HTR-8/SVneo (cell line): ENCODE measurements around the gene SLC25A13.
"Not testable (repeated sequence)": the region's sequence is repeated elsewhere in the genome, so short reads cannot be mapped to it uniquely, and the experiment has no call there.

ENCODE experiments used
- DNase-seq: peaks from one replicate; pipeline ENCODE4 v3.0.0; 2011; ENCODE audit warnings: low spot score, mixed read lengths; ENCODE audit not compliant: insufficient read length
- FAIRE-seq: peaks from 2 replicates; lab custom pipeline; 2011; peaks lifted over from hg19 to GRCh38; lab: Jason Lieb, UNC

SLC25A13 gene

DNA sequence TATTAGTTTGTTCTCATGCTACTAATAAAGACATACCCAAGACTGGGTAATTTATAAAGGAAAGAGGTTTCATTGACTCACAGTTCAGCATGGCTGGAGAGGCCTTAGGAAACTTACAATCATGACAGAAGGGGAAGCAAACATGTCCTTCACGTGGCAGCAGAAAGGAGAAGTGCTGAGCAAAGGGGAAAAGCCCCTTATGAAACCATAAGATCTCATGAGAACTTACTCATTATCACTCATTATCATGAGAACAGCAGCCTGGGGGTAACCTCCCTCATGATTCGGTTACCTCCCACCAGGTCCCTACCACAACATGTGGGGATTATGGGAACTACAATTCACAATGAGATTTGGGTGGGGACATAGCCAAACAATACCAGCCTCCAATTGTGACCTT, 4.9 kb upstream of the SLC25A13 start:
- FAIRE-seq, DNase-seq: not testable (repeated sequence)

DNA sequence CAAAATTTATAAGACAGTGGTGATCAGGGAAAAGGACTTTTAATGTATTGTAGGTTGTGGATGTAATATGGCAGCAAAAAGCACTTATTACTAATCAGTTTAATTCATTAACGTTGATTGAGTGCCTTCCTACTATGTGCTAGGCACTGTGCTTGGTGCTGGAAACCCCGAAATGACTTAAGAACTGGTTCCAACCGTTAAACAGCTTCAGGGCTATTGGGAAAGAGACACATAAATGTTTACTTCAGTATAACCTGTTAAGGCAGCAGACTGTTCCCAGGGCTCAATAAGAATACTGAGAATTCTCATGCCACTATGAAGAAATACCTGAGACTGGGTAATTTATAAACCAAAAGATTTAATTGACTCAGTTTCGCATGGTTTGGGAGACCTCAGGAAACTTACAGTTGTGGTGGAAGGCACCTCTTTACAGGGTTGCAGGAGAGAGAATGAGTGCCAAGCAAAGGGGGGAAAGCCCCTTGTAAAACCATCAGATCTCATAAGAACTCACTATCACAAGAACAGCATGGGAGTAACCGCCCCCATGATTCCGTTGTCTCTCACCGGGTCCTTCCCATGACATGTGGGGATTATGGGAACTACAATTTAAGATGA, 1.1 kb upstream of the SLC25A13 start:
- FAIRE-seq (no peak), DNase-seq (no peak)

DNA sequence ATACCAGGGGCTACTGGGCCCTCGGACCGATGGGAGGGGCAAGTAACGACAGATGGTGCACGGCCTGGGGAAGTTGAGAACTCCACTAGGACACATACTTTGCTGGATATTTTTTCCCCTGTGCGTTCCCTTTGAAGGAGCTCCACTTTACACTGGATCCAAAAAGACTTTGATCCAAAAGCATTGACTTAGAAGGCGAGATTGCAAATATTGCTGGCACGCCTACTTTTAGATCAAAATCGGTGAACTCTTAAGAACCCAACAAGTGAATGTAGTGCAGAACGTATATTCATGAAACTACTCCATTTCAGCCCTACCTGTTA, 436 bp upstream of the SLC25A13 start:
- DNase-seq (no peak), FAIRE-seq (no peak)

DNA sequence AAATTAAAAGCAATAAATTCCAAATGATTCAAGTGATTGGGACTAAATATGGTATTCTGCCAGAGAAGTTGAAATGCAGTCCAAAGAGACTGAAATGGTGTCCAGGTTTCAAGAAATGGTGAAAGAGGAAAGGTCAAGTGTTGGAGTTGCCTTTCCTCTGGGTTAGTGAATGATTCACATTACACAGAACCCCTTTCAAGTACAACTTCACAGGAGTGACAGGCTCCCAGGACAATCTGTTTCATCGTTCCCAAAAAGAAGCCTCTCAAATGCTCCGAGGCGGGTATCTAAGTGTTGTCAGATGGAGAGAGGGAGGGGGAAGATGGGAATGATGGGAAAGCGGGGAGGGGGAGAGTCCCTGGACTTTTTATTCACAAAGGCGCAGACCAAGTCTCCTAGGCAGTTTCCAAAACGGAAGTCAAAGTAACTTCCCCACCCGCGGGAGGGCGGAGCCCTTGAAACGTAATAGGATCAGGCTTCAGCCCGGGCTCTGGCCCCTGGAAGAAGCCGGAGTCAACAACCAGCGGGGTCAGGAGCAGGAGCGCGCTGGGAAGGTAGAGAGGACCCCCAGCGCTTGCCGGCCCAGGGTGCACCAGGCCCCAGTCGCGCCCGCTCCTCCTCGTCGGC, 754 bp downstream of the SLC25A13 start:
- FAIRE-seq = no peak
- peak; percentile 60 for DNase-seq

DNA sequence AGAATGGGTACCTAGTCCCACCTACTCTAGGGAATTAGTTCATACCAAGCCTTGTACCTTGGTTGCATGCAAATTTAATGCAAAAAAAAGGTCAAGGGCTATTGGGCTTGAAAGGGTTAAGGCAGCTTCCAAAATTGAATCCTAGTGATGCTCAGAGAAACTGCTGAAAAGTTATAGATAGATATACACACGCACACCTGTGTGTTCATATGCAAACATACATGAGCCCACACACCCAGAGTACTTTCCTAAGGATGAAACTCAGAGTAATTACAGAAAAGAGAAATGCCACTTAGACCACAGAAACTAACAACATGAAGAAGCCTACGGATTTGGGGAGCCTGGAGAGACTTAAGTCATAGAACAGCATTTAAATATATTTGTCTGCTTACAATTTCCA, 1.5 kb downstream of the SLC25A13 start:
- no peak for DNase-seq
- FAIRE-seq = no peak

DNA sequence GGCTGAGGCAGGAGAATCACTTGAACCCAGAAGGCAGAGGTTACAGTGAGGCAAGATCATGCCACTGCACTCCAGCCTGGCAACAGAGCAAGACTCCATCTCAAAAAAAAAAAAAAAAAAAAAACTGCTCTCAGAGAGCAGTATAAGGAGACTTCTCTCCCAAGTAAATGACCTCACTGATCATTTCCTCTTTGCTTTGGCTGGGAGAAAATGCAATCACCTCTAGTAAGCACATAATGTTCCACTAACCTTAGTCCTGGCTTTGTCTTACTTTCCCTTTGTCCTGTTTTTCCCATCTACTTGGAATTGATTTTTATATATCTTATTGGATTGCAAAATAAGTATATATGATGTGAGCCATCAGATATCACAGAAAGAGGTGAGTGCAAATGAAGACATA, 2.5 kb downstream of the SLC25A13 start:
- no peak for FAIRE-seq
- DNase-seq = no peak

DNA sequence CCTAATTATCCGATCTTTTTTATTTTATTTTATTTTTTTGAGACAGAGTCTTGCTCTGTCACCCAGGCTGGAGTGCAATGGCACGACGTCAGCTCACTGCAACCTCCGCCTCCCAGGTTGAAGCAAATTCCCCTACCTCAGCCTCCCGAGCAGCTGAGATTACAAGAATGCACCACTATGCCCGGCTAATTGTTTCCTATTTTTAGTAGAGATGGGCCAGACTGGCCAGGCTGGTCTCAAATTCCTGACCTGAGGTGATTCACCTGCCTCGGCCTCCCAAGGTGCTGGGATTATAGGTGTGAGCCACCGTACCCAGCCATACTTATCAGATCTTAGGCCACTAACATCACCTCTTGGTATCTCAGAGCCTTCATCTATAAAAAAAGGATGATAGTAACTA, 4.9 kb downstream of the SLC25A13 start:
- no peak for DNase-seq
- FAIRE-seq = no peak

DNA sequence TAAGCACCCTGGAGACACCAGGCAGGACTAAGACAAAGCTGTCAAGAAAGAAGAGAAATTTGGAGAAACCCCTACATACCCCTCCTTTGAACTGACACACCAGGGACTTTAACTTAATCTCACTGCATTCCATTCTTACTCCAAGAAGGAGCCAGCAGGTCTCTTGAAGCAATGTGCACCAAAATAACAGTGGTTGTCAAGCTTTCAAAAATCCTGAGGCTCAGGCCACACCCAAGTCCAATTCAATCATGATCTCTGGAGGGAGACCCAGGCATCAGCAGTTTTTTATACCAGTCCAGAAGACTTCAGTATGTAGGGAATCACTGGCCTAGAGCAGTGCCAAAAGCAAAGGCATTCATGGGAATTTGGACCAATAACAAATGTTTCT, 6.8 kb downstream of the SLC25A13 start:
- DNase-seq (no peak), FAIRE-seq (no peak)

DNA sequence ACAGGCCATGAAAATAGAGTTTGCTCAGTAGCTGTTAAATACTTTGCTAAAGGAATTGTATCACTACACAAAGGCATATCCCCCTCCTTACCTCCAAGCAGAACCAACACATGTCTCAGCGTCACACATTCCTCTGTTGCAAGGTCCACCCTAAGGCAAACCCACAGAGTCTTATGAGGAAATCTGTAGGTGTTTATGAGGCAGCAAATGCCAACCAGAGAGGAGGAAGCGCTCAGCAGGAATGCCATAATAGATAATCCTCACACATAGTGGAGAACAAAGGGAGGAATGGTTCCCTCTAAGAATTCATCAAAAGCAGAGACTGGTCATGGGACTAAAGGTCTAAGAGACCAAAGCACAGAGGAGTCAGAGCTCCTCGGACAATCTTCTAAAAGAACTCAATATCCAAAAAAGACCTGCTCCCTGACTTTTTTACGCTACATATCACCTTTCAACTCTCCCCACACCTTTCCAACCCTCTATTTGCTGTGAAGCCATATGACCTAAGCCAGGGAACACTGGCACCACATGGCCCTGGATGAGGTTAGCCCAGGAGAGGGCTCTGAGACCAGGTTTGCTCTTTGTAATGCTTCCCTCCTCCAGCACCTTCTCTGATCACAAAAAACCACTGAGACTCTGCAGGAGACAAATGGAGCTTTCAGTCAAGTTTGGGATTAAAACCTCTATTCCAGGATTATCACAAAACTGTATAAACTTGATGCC, 7.3 kb downstream of the SLC25A13 start:
- DNase-seq = peak; percentile 14
- FAIRE-seq = no peak

DNA sequence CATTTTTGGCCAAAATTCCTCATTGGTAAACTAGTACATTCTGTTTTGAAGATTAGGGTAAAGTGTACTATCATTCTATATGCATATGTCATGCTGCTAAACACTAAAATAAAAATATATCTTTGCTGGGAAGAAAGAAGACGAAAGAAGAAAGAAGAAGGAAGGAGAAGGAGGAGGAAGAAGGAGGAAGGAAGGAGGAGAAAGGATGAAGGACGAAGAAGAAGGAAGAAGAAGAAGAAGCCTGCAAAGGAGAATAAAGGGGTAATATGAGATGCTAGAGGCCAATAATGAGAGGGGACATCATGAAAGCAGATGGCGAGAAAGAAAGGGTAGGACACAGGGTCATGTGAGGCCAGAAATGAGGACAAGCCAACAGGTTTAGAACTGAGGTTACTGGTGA, 8.0 kb downstream of the SLC25A13 start:
- FAIRE-seq (no peak), DNase-seq (no peak)

DNA sequence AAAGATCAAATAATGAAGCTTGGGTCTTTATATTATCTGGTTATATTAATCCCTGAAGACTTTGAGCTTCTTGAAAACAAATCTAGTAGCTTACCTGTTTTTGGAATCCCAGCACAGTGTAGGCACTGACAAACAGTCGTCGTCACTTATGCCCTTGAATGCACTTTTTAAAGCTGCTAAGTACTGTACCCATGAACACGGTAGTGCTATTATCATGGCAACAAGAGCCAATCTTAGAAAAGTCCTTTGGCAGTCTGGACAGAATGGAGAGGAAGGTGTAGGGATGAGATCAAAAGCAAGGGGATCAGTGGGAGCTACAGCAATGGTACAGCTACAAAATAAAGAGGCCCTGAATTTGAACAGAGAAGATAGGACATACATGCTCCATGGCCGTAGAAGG, 9.4 kb downstream of the SLC25A13 start:
- no peak for FAIRE-seq
- no peak for DNase-seq

DNA sequence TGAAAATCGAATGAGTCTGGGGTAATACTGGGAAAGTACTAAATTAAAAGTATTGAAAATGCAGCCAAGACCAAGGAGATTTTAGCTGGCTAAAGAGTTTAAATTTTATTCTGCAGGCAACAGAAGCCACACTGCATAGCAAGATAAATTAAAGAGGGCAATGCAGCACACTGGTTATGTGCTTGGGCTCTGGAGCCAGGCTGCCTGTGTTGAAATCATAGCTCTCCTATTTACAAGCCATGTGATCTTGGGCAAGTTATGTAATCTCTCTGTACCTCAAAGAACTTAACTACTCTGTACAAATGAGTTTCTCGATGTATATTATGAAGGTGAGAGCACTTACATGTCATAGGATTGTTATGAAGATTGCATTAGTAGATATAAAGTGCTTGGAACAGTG, 9.9 kb downstream of the SLC25A13 start:
- DNase-seq (no peak), FAIRE-seq (no peak)

DNA sequence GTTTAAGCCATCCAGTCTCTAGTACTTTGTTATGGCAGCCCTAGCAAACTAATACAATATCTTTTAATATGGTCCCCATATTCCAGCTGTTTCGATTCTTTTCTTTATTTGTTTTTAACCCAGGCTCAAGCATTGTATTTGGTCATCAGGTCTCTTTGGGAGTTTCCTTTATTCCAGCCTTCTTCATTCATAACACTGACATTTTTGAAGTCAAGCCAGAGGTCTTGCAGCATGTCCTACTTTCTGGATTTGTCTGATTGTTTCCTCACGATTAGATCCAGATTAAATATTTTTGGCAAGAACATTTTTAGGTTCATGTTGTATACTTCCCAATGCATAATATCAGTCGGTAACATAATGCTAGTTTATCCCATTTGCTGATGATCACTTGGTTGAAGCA, 11.8 kb downstream of the SLC25A13 start:
- DNase-seq (no peak), FAIRE-seq (no peak)

DNA sequence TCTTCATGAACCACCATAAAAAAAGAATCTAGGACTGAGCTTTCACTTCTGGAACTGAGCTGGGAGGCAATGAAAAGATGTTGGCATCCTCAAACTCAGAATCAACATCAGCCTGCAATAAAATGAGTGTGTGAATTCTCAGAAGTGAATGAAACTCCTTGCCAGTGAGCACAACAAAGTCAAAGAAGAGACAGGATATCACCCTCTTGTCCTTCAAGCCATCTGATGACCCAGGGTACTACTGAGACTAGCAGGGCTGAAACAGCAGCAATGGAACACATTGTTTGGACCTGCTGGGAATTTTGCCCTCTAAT, 13.0 kb downstream of the SLC25A13 start:
- FAIRE-seq (no peak), DNase-seq (no peak)

DNA sequence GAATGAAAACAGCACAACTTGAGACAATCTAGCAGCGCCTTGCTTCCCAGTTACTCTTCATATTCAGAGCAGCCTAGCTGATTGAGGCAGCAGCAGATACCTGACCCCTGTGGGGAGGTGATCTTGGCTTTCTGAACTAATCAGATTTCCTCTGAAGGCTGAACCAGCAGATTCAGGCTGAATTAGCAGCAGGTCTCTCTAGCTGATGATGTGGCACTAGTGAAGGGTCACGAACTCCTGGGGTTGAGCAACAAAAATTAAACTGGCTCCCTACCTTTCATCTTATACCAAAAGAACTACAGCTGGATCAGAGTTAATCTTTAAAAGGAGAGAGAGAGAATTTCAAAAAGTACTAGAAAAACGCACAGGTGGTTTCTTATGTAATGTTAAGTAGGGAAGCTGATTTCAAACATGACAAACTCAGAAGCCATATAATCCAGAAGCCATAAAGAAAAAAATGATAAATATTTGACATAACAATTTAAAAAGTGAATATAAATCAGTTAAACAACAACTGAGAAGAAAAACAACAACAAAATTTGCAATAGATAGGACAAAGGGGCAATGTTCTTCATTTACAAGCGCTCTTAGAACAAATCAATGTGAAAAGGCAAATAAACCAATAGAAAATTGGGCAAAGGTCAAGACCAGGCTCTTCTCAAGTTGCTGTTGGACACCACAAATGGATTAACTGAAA, 13.5 kb downstream of the SLC25A13 start:
- FAIRE-seq (no peak), DNase-seq (no peak)

DNA sequence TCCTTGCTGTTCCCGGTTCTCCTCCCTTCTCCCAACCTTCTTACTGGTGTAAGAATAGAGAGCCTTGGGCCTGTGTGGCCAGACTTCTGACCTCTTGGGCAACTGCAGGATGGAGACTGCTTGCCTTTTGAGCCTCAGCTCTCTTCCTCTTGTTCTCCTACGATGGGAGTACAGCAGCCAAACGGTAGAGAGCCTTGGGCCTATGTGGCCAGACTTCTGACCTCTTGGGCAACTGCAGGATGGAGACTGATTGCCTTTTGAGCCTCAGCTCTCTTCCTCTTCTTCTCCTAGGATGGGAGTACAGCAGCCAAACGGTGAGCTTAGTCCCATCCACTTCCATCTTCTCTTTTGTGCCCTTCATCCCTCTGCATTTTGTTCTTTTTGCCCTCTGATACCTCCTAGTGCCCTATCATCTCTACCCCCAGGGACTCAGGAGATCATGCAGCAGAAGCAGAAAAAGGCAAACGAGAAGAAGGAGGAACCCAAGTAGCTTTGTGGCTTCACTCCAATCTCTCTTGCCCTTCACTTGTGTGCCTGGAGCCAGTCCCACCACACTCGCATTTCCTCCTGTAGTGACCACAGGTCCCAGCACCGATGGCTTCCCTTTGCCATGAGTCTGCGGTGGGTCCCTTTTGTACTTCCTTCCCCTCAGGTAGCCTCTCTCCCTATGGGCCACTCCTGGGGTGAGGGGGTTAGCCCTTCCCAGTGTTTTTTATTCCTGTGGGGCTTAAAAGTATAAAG, 15.3 kb downstream of the SLC25A13 start:
- no peak for FAIRE-seq
- no peak for DNase-seq

DNA sequence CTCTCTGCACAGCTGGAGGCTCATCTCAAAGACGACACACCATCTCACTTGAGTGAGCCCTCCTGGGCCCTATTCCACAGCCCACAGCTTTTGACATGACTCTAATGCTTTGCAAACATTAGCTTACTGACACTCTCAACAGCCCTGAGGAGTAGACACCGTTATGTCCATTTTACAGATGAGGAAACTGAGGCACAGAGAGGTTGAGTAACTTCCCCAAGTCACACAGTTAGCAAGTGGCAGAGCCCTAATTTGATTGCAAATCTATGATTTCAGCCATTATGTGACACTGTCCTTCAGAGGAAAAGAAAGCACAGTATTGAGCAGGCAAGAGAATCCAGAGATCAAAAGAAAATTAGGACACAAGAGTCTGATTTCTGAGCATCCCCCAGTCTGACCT, 16.0 kb downstream of the SLC25A13 start:
- no peak for FAIRE-seq

DNA sequence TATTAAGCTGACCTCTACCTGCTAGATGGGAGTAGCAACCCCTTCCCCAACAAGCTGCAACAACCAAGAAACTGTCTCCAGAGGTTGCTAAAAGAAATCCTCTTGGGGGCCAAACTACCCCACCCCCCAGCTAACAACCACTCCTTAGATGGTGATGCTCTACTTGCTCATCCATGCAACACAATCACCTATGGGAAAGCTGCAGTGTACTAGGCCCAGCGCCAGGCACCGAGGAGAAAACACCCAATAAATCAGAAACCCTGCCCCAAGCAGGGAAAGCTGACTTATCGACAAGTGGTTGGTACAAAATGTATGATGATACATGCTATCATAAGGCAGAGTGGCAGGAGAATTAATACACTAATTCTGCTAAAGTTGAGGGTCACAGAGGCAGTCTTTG, 17.3 kb downstream of the SLC25A13 start:
- no peak for FAIRE-seq
- DNase-seq = no peak

More for the DNA sequence above, 16.0 kb downstream of the SLC25A13 start:
- no peak for DNase-seq

DNA sequence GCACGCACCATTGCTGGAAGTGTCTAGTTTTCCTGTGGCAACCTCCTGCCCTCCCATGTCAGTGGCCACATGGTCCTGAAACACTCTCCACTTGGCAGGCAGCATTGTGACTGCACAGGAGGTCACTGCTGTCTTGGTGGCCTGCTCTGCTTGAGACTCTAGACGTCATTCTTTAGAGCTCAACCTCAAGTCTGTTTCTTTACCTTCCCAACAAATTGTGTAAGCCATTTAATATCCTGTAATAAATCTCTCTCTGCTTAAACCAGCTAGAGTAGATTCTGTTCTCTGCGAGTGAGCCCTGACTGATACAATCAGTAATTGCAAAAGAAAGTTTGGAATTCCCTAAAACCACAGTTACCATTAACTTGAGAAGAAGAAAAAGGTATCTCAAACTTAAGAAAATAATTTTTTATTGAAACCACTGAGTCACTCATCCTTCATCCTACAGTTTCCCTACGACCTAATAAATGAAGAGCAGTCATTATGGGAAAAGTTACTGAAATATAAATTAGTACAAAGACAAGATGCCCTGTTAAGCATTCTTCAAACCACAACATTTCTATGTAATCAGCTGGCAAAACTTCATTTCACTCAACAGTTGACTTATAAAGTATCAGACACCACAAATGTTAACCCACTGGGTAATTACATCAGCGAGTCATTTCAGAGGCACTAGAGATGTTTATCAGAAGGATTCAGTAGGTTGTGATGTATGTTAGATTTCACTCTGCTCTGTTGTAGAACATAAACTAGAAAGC, 18.0 kb downstream of the SLC25A13 start:
- DNase-seq = peak; percentile 39

DNA sequence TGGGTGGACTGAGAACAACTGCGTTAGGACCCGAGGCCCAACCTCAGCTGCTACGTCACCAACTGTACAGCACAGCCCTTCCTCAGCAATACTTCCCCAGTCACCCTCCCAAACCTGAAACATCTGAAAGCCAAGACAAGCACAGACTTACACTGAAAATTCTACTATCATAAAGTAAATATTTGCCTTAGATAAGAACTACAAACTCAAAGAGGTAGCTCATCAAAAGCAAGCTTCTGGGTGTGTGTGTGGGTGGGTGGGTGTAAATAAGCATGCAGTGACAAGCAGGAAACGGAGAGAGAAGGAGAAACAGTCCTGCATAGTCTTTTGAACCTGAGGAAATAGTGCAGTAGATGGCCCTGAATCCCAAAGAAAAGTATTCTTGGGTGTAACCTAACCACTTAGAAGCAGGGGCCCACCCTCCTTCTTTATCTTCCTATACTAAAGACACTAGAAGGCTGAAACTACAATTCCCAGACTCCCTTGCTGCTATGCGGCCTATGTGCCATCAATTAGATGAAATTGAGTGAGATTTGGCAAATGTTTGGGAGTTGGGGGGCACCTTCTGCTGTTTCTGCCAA, 18.7 kb downstream of the SLC25A13 start:
- FAIRE-seq (no peak), DNase-seq (no peak)

More for the DNA sequence above, 18.0 kb downstream of the SLC25A13 start:
- no peak for FAIRE-seq
